ENCODE results near the gene PRPS1. TPM values are rescaled to one million over a fixed set of nuclear protein-coding genes. Genes with fewer than 3 reads are reported as not detected.

Gene PRPS1
- total RNA-seq, 4 donors from 2014 or later = 8.2 to 17.5 (median 14.5) TPM

DNA sequence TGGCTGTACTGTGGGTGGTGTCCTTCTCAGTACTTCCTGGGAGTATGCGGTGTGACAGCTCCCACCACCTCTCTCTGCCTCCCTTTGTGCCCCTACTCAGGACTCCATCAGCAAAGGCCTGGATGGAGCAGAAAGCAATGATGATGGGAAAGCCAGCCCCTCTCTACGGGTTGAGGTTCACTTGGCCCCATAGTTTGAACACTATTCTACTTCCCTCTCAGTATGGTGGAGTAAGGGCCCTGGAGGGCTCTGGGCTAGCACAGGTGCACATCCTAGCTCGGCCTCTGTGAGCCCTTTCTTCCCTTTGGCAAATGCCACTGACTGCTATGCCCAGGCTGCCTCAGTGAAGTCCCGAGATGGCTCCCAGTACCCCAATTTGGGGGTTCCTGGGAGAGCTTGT lies 31.0 kb downstream of the PRPS1 start:
- Histone ChIP-seq H3K36me3 (no peaks in the 10 kb centered on the region), H3K4me3 (no peak overlapping the region), H3K27me3 (no peaks in the 10 kb centered on the region), H3K27ac (no peak overlapping the region), H3K4me1 (peaks cover 15% of the 10 kb centered on the region), H3K9me3 (no peaks in the 10 kb centered on the region)
- DNase-seq (ENCODE audit: low spot score in 2 of 2) = no peak
- 37% methylated on average over 4 of the region's 4 CpGs for WGBS
- TF ChIP-seq POLR2A (IDR thresholded peaks at IDR 0.05) = no peak
- no peak for TF ChIP-seq CTCF (IDR thresholded peaks at IDR 0.05)
- TF ChIP-seq POLR2AphosphoS5 (IDR thresholded peaks at IDR 0.05) = no peak
- no peak for TF ChIP-seq EP300 (IDR thresholded peaks at IDR 0.05)

- Histone ChIP-seq H3K27ac (no peak overlapping the region), H3K9me3 (no peaks in the 10 kb centered on the region), H3K27me3 (no peaks in the 10 kb centered on the region), H3K4me3 (no peak overlapping the region), H3K4me1 (peaks cover 15% of the 10 kb centered on the region), H3K36me3 (no peaks in the 10 kb centered on the region)
- DNase-seq (ENCODE audit: low spot score in 2 of 2) = no peak
- WGBS = 58% methylated on average over 1 of the region's 1 CpG
- TF ChIP-seq EP300 (IDR thresholded peaks at IDR 0.05) (no peak), CTCF (IDR thresholded peaks at IDR 0.05) (peak; percentile 43 to 49), POLR2A (IDR thresholded peaks at IDR 0.05) (no peak)
These were observed 31.5 kb downstream of the PRPS1 start for GRCh38 chrX:107659768-107660167.

DNA sequence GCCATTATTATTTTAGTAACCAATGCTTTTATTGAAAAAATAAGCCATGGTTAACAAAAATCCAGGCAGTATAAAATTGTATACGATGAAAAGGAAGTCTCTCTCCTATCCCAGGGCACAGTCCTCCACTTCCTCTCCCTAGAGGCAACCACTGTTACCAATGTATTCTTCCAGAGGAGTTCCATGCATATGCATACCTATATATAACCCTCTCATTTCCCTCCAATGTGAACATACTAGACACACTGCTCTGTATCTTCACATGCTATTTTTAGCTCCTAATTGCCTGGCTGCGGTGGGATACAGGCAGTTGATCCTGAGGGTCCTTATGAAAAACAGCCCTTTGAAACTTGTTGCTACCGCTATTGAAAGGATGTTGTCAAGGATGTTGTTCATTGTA lies 33.8 kb downstream of the PRPS1 start:
- no peak overlapping the region for H3K27ac ChIP-seq
- 53% methylated on average over 3 of the region's 3 CpGs for WGBS
- TF ChIP-seq EP300 (IDR thresholded peaks at IDR 0.05) (no peak), POLR2A (IDR thresholded peaks at IDR 0.05) (no peak), POLR2AphosphoS5 (IDR thresholded peaks at IDR 0.05) (no peak), CTCF (IDR thresholded peaks at IDR 0.05) (no peak)

DNA sequence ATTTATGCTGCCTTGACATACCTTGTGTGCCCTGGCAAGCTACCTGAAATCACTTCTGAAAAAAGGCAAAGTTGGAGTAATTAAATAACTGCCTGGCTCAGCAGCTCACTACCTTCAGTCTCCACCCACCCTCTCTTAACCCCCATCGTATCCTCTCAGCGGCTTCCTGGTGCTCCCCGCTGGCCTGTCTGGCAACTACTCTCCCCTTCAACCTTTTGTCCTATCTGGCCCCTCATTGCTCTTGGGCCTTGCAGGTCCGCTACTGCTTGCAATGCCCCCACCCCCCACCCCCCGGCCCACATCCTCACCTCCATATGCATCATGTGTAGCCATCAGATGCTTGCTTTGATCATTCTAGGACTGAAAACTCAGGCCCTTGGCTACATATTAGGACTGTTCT lies 34.5 kb downstream of the PRPS1 start:
- no peaks in the 10 kb centered on the region for H3K27me3 ChIP-seq
- peaks cover 6% of the 10 kb centered on the region for H3K4me1 ChIP-seq
- H3K27ac ChIP-seq = no peak overlapping the region
- no peak for TF ChIP-seq POLR2AphosphoS5 (IDR thresholded peaks at IDR 0.05)
- TF ChIP-seq POLR2A (IDR thresholded peaks at IDR 0.05) = no peak
- no peak for TF ChIP-seq EP300 (IDR thresholded peaks at IDR 0.05)
- TF ChIP-seq CTCF (IDR thresholded peaks at IDR 0.05) = no peak
- no peaks in the 10 kb centered on the region for H3K9me3 ChIP-seq
- no peak for DNase-seq (ENCODE audit: low spot score in 2 of 2)
- 85% methylated on average over 5 of the region's 5 CpGs for WGBS
- no peaks in the 10 kb centered on the region for H3K36me3 ChIP-seq
- H3K4me3 ChIP-seq = no peak overlapping the region

More for the DNA sequence above, 33.8 kb downstream of the PRPS1 start:
- H3K27me3 ChIP-seq = no peaks in the 10 kb centered on the region
- H3K9me3 ChIP-seq = no peaks in the 10 kb centered on the region
- peaks cover 6% of the 10 kb centered on the region for H3K4me1 ChIP-seq
- no peak for DNase-seq (ENCODE audit: low spot score in 2 of 2)
- H3K36me3 ChIP-seq = no peaks in the 10 kb centered on the region
- no peak overlapping the region for H3K4me3 ChIP-seq

DNA sequence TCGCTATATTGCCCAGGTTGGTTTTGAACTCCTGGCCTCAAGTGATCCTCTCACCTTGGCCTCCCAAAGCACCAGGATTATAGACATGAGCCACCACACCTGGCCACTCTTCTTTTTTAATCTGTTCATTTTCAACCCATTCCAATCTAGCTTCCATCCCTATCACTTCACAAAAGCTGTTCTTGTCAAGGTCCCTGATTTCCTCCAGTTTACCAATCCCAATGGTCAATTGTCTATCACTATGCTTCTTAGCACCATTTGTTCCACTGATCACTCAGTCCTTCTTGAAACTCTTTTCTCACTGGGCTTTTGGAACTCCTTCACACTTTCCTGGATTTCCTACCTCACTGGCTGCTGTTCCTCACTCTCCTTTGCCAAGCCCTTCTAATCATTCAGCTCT lies 38.6 kb downstream of the PRPS1 start:
- Histone ChIP-seq H3K9me3 (no peaks in the 10 kb centered on the region), H3K27me3 (no peaks in the 10 kb centered on the region), H3K4me3 (no peak overlapping the region), H3K36me3 (no peaks in the 10 kb centered on the region), H3K4me1 (peaks cover 5% of the 10 kb centered on the region), H3K27ac (no peak overlapping the region)
- no peak for TF ChIP-seq POLR2A (IDR thresholded peaks at IDR 0.05)
- TF ChIP-seq POLR2AphosphoS5 (IDR thresholded peaks at IDR 0.05) = no peak
- TF ChIP-seq CTCF (IDR thresholded peaks at IDR 0.05) = no peak
- TF ChIP-seq EP300 (IDR thresholded peaks at IDR 0.05) = no peak
- no peak for DNase-seq (ENCODE audit: low spot score in 2 of 2)
- 100% methylated on average over 1 of the region's 1 CpG for whole genome bisulfite sequencing

Data from suprapubic skin (tissue), 4 donors.